Measurements from ENCODE around the gene ALDH1A3.

DNA sequence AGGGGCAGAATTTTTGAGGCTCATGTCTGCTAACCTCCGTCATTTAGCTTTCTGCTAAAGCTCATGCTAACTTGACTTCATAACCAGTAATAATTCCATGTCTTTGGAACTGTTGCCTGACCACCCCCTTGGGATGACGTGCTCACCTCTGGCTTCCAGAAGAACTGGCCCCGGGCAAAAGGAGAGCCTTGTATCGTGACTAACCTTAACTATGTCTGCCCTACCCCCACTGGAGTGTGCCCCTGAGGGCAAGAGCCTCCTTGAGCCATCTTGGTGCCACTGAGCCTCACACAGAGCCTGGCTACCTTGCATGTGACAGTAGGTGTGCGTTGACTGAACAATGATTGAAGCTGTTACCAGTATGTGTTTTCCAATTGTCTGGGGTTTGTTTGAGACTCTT lies 44.3 kb downstream of the ALDH1A3 start:
- TF ChIP-seq ZNF274 (IDR thresholded peaks at IDR 0.05; ENCODE audit: low read depth, low read length) (no peak), YY1 (IDR thresholded peaks at IDR 0.05; ENCODE audit: insufficient read depth, insufficient read length) (no peak), SUZ12 (IDR thresholded peaks at IDR 0.05; ENCODE audit: extremely low read depth, insufficient read depth, insufficient read length) (no peak)

Measured in NT2/D1 (cell line).